Measurements from ENCODE around the gene ZNF367.
"Not testable (repeated sequence)": the region's sequence is repeated elsewhere in the genome, so short reads cannot be mapped to it uniquely, and the experiment has no call there.

The ZNF367 gene

DNA sequence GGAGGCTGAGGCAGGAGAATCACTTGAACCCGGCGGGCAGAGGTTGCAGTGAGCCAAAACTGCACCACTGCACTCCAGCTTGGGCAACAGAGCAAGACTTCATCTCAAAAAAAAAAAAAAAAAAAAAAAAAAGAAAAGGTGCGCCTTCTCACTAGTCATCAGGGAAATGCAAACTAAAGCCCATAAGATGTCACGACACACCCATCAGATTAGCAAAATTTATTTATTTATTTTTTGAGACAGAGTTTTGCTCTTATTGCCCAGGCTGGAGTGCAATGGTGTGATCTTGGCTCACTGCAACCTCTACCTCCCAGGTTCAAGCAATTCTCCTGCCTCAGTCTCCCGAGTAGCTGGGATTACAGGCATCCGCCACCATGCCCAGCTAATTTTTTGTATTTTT, 57.6 kb downstream of the ZNF367 start:
- DNase-seq: not testable (repeated sequence)

DNA sequence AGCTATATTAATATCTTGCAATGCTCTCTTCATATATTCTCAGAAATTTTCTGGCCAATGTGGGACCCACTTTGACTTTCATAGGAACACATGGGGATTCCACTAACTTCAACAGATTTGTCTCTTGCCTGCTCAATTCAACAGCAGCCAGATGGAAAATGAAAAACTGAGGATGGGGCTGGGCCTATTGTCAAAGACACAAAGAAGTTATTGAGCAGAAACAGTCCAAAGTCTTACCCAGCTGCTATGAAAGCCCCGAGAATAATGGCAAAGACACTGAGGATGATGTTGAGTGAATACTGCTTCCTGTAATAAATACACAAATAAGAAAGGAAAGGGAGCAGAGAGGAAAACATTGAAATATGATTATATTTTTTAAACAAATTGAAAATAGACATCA, 67.3 kb downstream of the ZNF367 start:
- no peak for DNase-seq

DNA sequence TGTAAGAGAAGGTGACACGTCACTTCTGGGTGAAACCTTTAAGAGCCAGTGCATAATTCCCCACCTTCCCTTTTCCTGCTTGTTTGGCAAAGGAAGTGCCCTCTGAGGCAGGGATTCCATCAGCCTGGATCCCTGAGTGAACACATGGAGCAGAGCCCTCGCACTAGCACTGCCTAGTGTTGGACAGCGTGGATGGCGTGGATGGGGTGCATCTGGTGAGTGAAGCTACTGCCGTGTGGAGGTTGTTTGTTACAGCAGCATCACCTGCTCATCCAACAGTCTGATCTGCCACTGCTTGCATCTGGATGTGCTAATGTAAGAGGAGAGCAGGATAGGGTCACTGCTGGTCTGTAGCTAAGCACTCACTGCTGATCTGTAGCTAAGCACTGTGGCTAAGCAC, 69.9 kb downstream of the ZNF367 start:
- no peak for DNase-seq

DNA sequence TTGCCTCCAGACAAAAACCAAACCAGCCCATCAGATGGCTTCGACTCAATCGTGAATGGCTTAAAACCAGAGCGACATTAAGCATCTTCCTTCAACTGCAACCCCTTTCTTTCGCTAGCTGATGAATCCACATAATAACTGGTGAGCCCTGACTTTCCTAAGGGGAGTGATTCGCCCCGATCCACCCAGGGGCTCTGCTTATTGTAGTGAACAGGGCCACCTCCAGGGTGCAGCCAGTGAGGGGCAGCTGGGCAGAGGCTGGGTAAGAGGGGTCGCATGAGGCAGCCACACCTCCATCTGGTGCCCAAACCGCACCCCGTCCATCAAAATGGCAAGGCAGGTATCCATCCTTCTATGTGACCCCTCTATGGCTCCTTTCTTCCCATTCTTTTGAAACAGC, 72.6 kb downstream of the ZNF367 start:
- no peak for DNase-seq

DNA sequence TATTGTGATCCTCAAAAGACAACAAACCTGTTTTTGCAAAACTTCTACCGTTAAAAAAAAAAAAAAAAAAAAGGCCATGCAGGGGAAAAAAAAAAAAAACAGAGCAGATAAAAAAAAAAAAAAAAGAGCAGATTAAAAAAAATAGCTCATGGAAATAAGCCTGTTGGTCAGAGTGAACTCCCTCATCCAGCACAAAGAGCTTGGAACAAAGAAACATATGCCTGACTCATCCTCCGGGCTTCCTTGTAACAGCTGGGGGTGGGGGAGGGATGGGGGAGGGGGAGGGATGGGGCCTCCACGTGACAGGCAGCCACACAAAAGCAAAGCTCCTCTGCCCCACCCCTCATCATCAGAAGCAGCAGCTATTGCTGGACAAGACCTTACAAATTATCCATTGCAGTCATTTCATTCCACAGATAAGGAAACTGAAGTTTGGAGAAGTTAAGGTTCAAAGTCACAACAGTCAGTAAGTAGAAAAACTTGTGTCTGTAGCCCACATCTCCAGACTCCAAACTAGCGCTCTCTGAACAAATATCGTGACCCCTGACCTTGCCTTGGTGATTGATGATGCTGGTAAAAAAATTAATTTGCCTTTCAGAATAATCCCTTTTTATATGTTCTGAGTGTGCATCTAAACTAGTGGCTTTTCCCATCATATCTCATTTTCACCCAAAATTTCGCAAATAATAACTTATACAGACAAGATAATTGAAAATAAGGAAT, 73.6 kb downstream of the ZNF367 start:
- no peak for DNase-seq

DNA sequence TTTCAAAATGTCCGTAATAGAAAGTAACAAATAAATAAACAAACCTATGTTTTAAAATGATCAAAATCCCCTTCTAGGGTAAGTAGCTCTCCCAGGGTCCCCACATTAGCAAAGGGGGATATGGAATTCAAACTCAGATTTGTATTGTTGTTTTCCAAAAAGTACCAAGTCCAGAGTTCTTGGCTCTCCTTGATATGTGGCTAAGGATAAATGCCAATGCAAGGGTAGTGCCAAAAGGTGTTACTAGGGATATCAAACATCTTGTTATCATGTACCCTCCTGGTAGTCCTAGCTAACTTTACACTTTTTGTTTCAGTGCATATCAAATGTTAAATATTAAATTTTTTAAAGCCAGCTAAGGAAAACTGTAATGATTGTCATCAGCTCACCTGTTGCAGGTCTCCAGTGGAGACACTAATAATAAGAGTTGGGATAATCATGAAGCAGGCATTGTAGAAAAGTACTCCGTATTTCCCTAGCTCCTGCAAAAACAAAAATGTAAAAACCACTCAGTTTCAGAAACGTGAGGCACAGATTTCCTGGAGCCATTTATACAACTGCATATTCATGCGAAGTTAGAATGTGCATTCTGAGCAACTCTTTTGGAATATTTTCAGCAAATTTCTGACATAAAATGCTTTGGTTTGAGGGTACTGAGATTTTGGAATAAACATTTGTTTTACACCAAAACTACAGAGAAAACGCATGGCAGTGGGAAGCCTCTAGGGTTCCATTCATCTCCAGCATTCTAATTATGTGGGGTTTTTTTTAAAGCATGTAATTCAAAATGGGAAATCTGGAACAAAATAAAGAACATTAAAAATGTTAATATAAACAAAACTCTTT, 74.4 kb downstream of the ZNF367 start:
- no peak for DNase-seq

DNA sequence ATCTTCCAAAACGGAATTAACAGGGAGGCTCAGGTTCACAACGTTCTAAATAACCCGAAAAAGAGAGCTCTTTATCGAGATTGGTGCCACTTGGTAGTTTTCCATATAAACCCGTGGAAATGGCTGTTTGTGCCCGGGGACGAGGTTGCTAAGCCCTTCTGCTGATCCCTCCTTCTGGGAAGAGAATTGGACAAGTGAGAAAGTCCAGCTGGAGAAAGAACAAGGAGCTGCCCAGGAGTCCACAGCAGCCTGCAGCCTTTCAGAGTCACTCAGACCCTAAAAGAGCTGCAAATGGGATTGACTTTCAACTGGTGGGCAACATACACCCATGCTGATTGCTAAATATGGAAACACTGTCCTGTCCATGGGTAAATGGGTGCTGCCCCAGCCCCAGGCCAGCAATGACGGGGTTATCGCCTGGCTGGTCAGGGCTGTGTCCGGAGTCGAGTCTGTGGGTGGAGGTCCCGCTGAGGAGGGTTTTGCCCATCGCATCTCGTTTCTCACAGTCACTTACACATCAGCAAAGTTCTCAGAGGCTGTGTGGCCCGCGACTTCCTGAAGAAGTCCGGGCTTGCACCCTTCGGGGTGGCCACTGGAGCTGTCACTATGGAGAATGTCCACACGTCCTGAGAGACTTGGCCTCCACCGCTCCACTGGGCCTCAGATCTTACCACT, 75.5 kb downstream of the ZNF367 start:
- no peak for DNase-seq

DNA sequence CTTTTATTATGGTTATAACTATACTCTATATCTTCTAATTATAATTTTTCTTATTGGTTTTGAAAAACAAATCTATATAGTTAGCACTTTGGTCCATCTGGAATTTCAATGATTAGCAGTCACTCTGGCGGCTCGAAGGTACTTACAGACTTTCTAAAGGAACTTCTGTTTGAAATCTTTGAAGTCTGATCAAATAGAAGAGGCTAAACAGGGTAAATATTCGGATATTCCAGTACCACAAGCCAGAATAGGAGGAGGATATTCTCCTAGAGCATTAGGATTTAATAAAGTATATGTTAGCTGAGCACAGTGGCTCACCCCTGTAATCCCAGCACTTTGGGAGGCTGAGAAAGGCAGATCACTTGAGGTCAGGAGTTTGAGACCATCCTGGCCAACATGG, 77.5 kb downstream of the ZNF367 start:
- DNase-seq: no peak

DNA sequence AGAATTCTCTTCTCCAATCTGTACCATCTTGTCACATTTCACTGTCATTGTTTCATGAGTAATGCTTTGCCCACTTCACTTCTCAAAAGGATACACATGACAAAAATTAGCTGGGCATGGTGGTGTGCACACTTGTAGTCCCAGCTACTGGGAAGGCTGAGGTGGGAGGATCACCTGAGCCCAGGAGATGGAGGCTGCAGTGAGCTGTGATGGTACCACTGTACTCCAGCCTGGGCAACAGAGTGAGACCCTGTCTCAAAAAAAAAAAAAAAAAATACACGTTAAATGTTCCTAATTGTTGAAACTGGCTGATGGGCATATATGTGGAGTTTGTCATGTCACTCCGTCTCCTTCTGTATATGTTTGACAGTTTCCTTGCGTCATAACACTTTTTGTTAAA, 79.9 kb downstream of the ZNF367 start:
- DNase-seq: no peak
